SK-N-SH (cell line): Measurements from ENCODE around the gene DUT.

Experiments
- CTCF ChIP-seq: fragments of 200-600 bp; sonication (generic); IDR thresholded peaks from 2 replicates; pipeline ENCODE4 v1.6.1; 2017; ENCODE audit warnings: antibody characterized with exemption, mild to moderate bottlenecking, moderate library complexity
- FOXM1 ChIP-seq: IDR thresholded peaks from 2 replicates; pipeline ENCODE4 v1.4.0; 2012; ENCODE audit warnings: low read depth, mild to moderate bottlenecking
- NFIC ChIP-seq: IDR thresholded peaks from 2 replicates; pipeline ENCODE4 v1.4.0; 2012; ENCODE audit warnings: borderline replicate concordance
- REST ChIP-seq: IDR thresholded peaks from 2 replicates; pipeline ENCODE4 v1.6.1; 2012; ENCODE audit warnings: mild to moderate bottlenecking, low read depth, low read length, moderate library complexity
- ZBTB33 ChIP-seq: IDR thresholded peaks from 2 replicates; pipeline ENCODE4 v1.4.0; 2012; ENCODE audit warnings: low read depth, borderline replicate concordance

GRCh38 chr15:48309740-48310139 is 21.5 kb upstream of the DUT start:
- no peak for TF ChIP-seq CTCF
- TF ChIP-seq FOXM1: no peak
- no peak for TF ChIP-seq ZBTB33
- no peak for TF ChIP-seq REST
- no peak for TF ChIP-seq NFIC
